ENCODE measurements around the gene BRD4. TPM values are rescaled to one million over a fixed set of nuclear protein-coding genes. Genes with fewer than 3 reads are reported as not detected.

Gene BRD4
- total and polyA plus RNA-seq, 2 of the 13 experiments (the other 11 are each of a cell fraction or from before 2014, with no cell fraction given) = 10.5 to 11.4 TPM

- in situ Hi-C loops (cut with HindIII; ENCODE audit: extremely low pct_ligation_motif_present, low pct_unique_long_range_greater_than_20kb) = loop anchor here (5.0 kb wide), 1 partner anchor 33 kb away; the partner anchor contains the start of gene BRD4
- WGBS (ENCODE audit: low lambda C conversion rate) = 63% methylated on average over 6 of the region's 7 CpGs
- 0 out of 6 replicates have a peak overlapping the region, but pooled peaks of 1 of the 3 experiments have one; percentile 2 for H3K4me3 ChIP-seq (replicated peaks in 1 of 3; ENCODE audit: insufficient read depth in 1 of 3, low read depth in 2 of 3, low read length in 3 of 3)
Observed at GRCh38 chr19:15298847-15299567, 33.3 kb downstream of the BRD4 start.

More at GRCh38 chr19:15298847-15299567, 33.3 kb downstream of the BRD4 start:
- peak overlapping the region; percentile 53 for H3K9ac ChIP-seq (ENCODE audit: insufficient read depth, low read depth, low read length)
- no peak overlapping the region for H2AFZ ChIP-seq (ENCODE audit: low read length)
- H3K4me2 ChIP-seq (ENCODE audit: low read depth, low read length) = peak overlapping the region; percentile 85
- DNase-seq (ENCODE audit: low spot score) (no peak), FAIRE-seq (no peak), ATAC-seq (no peak)
- ChIA-PET POLR2A (interaction anchor here (0.6 to 6.3 kb wide), 4 partner anchors 17 to 1114 kb away, joined by 3 to 54 read pairs (median 8); no protein-coding TSS in a partner anchor), CTCF (ENCODE audit: low intra/inter-chr PET ratio, low total read pairs) (no interaction called here)
- H3K27ac ChIP-seq (ENCODE audit: extremely low read length, insufficient read depth, low read length) = peak overlapping the region; percentile 97
- H4K20me1 ChIP-seq (ENCODE audit: insufficient read depth, low read length) = peaks cover 12% of the 10 kb centered on the region
- H3K36me3 ChIP-seq (replicated peaks in 1 of 2; ENCODE audit: control insufficient read depth in 1 of 2, insufficient read depth in 2 of 2, low read length in 2 of 2) = peaks cover 0 to 5% of the 10 kb centered on the region in 2 experiments; a peak in 1 of 5 replicates
- H3K79me2 ChIP-seq (ENCODE audit: insufficient read depth, low read length) = peaks cover 75% of the 10 kb centered on the region
- BruUV-seq (replicated peaks) = no TSS peak
- intact Hi-C loops (cut with micrococcal nuclease; ENCODE audit: unreplicated experiment) = loop anchor here (5.0 kb wide), 1 partner anchor 33 kb away; the partner anchor contains the start of gene BRD4
- H3K27me3 ChIP-seq (ENCODE audit: control insufficient read depth in 1 of 2, insufficient read depth in 2 of 2, low read length in 2 of 2) = no peaks in the 10 kb centered on the region
- peaks cover 100% of the 10 kb centered on the region for H3K4me1 ChIP-seq (ENCODE audit: insufficient read depth, low read length)
- H3K9me3 ChIP-seq (ENCODE audit: low read length) = no peaks in the 10 kb centered on the region
- no peak for TF ChIP-seq SIX4 (CRISPR knock-in tag; IDR thresholded peaks at IDR 0.05)
- TF ChIP-seq NFKB2 (CRISPR knock-in tag; IDR thresholded peaks at IDR 0.05; ENCODE audit: borderline replicate concordance) = no peak
- no peak for TF ChIP-seq NFRKB (IDR thresholded peaks at IDR 0.05)
- no peak for TF ChIP-seq ZNF580 (CRISPR knock-in tag; IDR thresholded peaks at IDR 0.05; ENCODE audit: borderline replicate concordance, low read depth)
- TF ChIP-seq NCOR1 (IDR thresholded peaks at IDR 0.05; ENCODE audit: borderline replicate concordance, low read length) = no peak
- no peak for TF ChIP-seq CREM (IDR thresholded peaks at IDR 0.05)
- TF ChIP-seq CREM (CRISPR knock-in tag; IDR thresholded peaks at IDR 0.05) = no peak
- no peak for TF ChIP-seq ZNF350 (CRISPR knock-in tag; IDR thresholded peaks at IDR 0.05; ENCODE audit: borderline replicate concordance, low read depth)
- TF ChIP-seq ZNF44 (CRISPR knock-in tag; IDR thresholded peaks at IDR 0.05) = no peak
- no peak for TF ChIP-seq ZNF10 (CRISPR knock-in tag; IDR thresholded peaks at IDR 0.05; ENCODE audit: borderline replicate concordance, low read depth)
- no peak for TF ChIP-seq NFIC (IDR thresholded peaks at IDR 0.05; ENCODE audit: low read length)
- no peak for TF ChIP-seq ZNF766 (CRISPR knock-in tag; IDR thresholded peaks at IDR 0.05; ENCODE audit: borderline replicate concordance)
- TF ChIP-seq ATF6 (CRISPR knock-in tag; conservative IDR thresholded peaks at IDR 0.05) = no peak
- no peak for TF ChIP-seq MEIS1 (CRISPR knock-in tag; IDR thresholded peaks at IDR 0.05; ENCODE audit: borderline replicate concordance)
- TF ChIP-seq CBX2 (IDR thresholded peaks at IDR 0.05; ENCODE audit: low read depth, low read length) = no peak
- TF ChIP-seq CBX2 (CRISPR knock-in tag; IDR thresholded peaks at IDR 0.05; ENCODE audit: low read depth) = no peak
- TF ChIP-seq WIZ (CRISPR knock-in tag; IDR thresholded peaks at IDR 0.05) = no peak
- TF ChIP-seq ZNF333 (CRISPR knock-in tag; IDR thresholded peaks at IDR 0.05; ENCODE audit: borderline replicate concordance) = no peak
- TF ChIP-seq, protein P1, sequence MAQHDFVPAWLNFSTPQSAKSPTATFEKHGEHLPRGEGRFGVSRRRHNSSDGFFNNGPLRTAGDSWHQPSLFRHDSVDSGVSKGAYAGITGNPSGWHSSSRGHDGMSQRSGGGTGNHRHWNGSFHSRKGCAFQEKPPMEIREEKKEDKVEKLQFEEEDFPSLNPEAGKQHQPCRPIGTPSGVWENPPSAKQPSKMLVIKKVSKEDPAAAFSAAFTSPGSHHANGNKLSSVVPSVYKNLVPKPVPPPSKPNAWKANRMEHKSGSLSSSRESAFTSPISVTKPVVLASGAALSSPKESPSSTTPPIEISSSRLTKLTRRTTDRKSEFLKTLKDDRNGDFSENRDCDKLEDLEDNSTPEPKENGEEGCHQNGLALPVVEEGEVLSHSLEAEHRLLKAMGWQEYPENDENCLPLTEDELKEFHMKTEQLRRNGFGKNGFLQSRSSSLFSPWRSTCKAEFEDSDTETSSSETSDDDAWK (CRISPR knock-in tag; IDR thresholded peaks at IDR 0.05) = no peak
- TF ChIP-seq ZNF792 (CRISPR knock-in tag; IDR thresholded peaks at IDR 0.05) = no peak
